Stimulated activated CD4-positive, alpha-beta T cell treated with anti-CD3 and anti-CD28 coated beads, Interleukin-12 subunit alpha, Interleukin-12 subunit beta, amount 100 ng/mL, for 24 hours (primary cell): ENCODE results near the gene HNF1A.

Experiments
- DNase-seq, 2 experiments: peaks; one replicate each; pipeline ENCODE4 v3.0.0-alpha.2; 2020; ENCODE audit warnings: low read depth in 2 of 2

The HNF1A gene

DNA sequence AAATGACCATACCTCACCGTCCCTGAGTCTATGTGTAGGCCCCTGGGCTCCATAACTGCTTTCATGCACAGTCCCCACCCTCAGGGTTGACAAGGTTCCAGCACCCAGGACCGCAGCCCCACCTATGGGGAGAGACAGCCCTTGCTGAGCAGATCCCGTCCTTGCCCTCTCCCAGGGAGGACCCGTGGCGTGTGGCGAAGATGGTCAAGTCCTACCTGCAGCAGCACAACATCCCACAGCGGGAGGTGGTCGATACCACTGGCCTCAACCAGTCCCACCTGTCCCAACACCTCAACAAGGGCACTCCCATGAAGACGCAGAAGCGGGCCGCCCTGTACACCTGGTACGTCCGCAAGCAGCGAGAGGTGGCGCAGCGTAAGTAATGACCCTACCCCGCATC lies 10.3 kb downstream of the HNF1A start:
- DNase-seq: no peak

GRCh38 chr12:120989687-120990086 lies 11.3 kb downstream of the HNF1A start:
- no peak for DNase-seq

DNA sequence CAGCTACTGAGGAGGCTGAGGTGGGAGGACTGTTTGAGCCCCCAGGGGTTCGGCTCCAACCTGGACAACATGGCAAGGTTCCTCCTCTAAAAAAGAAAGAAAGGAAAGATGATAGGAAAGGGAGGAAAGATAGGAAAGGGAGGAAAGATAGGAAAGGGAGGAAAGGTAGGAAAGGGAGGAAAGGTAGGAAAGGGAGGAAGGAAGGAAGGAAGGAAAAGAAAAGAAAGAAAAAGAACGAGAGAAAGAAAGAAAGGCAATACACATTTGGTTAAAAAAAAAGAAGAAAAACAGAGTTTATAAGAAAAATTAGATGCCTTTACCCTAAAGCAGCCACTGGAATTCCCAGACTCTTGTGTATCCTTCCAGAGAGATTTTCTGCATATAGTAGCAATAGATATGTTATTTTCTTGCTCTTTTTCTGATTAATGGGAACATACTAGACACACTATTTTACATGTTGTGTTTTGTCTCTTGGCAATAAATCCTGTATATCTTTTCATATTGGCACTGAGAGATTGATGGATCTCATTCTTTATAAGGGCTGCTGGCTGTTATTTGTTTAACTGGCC lies 12.2 kb downstream of the HNF1A start:
- no peak for DNase-seq

DNA sequence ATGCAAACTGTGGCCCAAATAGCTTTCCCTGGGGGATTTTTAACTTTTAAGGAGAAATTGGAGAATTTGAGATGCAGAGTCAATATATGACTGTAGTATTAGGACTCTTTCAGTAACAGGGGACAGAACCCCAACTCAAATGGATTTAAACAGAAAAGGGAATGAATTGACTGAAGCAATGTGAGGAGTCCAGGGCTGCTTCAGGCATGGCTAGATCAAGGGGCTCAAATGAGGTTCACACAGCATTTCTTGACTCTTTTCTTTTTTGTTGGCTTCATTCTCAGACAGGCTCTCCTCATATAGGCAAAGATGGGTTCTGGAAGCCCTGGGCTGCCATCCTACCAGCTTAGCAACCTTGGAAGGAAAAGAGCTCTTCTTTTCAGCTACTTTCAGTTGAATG lies 13.6 kb downstream of the HNF1A start:
- no peak for DNase-seq

- DNase-seq: no peak
Measured at GRCh38 chr12:120992989-120993388, 14.6 kb downstream of the HNF1A start.

DNA sequence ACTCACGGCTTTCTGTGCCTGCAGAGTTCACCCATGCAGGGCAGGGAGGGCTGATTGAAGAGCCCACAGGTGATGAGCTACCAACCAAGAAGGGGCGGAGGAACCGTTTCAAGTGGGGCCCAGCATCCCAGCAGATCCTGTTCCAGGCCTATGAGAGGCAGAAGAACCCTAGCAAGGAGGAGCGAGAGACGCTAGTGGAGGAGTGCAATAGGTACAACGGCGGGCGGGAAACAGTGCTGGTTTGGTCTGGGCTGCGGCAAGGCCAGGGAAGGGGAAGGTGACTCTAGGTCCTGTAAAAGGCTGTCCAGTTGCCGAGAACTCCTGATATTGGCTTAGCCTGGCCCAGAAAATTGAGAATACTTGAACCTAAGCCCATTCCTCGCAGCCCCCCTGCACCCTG lies 15.2 kb downstream of the HNF1A start:
- no peak for DNase-seq

GRCh38 chr12:120994059-120994458 lies 15.7 kb downstream of the HNF1A start:
- no peak for DNase-seq

GRCh38 chr12:120994589-120995337 lies 16.4 kb downstream of the HNF1A start:
- no peak for DNase-seq

DNA sequence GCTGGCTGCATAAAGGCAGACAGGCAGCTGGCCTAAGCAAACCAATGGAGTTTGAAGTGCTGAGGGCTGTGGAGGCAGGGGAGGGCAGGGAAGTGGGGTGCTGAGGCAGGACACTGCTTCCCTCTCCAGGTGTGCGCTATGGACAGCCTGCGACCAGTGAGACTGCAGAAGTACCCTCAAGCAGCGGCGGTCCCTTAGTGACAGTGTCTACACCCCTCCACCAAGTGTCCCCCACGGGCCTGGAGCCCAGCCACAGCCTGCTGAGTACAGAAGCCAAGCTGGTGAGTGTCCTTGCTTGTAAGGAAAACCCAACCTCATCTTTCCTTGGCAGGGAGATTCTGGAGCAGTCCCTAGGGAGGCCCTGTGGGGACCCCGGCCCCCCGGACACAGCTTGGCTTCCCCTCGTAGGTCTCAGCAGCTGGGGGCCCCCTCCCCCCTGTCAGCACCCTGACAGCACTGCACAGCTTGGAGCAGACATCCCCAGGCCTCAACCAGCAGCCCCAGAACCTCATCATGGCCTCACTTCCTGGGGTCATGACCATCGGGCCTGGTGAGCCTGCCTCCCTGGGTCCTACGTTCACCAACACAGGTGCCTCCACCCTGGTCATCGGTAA lies 17.9 kb downstream of the HNF1A start:
- no peak for DNase-seq

- no peak for DNase-seq
Measured at GRCh38 chr12:120997448-120997847, 19.1 kb downstream of the HNF1A start.

DNA sequence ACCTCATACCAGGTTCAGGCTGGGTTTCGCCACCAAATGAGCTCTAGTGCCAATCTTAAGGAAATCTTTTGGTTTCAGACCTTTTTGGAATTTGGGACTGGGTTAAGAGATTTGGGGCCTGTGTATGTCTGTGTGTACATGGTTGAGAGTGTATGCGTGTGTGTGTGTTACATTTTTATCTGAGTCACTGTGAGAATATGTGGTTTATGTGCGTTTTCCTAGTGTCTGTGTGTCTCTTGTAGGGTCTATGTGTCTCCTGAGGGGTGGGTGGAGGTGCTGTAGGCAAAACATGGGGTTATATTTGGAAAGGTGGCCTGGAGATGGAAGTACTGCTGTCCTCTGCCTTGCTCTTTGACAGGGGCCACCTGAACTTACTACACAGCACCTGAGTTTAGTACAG lies 20.1 kb downstream of the HNF1A start:
- DNase-seq: no peak

GRCh38 chr12:120999191-121000120 lies 21.1 kb downstream of the HNF1A start:
- DNase-seq: no peak

DNA sequence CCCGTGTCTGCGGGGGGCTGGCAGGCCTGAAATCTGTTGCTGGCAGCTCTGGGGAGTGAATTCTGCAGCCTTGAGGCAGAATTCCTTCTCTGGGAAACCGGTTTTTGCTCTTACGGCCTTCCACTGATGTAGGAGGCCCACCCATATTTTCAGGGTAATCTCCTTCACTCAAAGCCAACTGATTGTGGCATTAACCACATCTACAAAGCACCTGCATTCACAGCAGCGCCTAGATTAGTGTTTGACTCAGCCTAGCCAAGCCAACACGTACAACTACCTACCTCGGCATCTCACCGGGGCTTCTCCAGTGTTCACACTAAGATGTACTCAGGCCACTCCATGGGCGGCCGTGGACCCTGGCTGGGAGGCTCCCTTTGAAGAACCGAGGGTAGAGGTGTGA lies 22.2 kb downstream of the HNF1A start:
- DNase-seq: no peak

GRCh38 chr12:121001060-121001459 lies 22.7 kb downstream of the HNF1A start:
- no peak for DNase-seq

DNA sequence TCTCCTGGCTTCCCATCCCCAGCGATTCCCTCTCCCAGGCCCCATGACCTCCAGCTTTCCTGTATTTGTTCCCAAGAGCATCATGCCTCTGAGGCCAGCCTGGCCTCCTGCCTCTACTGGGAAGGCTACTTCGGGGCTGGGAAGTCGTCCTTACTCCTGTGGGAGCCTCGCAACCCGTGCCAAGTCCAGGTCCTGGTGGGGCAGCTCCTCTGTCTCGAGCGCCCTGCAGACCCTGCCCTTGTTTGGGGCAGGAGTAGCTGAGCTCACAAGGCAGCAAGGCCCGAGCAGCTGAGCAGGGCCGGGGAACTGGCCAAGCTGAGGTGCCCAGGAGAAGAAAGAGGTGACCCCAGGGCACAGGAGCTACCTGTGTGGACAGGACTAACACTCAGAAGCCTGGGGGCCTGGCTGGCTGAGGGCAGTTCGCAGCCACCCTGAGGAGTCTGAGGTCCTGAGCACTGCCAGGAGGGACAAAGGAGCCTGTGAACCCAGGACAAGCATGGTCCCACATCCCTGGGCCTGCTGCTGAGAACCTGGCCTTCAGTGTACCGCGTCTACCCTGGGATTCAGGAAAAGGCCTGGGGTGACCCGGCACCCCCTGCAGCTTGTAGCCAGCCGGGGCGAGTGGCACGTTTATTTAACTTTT lies 23.6 kb downstream of the HNF1A start:
- no peak for DNase-seq

DNA sequence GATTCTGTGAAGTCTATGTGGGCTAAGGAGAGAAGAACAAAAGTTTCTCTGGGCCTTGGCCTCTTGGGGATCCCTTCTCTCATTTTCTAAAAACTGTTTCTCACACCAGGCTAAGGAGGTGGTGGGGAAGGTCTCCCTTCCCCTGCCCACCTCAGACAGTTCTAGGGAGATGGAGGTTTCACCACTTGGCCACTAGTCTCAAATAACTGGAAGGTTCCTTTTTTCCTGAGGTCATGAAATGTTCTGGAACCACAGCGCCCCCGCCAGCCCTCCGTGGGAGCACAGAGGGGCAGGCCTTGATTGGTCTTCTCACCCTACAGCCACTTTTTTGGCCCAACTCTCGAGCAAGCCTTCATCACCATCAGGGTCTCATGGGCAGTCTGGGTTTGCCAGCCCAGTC lies 25.3 kb downstream of the HNF1A start:
- DNase-seq: no peak

DNA sequence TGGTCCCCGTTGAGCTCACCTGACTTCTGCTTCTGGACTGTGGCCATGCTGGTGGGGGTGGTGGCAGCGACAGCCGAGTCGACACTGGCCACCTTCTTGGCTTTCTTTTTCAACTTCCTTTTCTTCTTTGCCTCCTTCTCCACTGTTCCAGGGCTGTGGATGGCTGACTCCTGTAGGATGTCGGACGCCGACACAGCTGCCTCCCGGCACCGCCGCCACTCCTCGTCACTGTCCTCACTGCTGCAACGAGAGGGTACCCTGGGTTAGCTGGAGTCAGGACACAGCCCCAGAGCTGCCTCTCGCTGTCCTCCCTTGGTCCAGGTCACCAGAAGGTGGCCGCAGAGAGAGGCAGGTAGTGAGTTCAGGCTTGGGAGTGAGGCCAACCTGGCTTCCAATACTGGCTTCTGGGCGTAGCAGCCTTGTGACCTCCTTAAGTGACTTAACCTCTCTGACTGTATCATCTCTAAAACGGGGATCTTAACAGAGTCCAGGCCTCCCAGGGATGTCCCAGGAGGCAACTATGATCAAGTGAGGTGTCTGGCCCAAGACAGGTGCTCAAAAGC lies 26.0 kb downstream of the HNF1A start:
- DNase-seq: no peak

GRCh38 chr12:121005346-121005815 lies 27.0 kb downstream of the HNF1A start:
- peak in 1 of 2 experiments; percentile 34 for DNase-seq

- DNase-seq: no peak
Measured at GRCh38 chr12:121008347-121009098, 30.2 kb downstream of the HNF1A start.

DNA sequence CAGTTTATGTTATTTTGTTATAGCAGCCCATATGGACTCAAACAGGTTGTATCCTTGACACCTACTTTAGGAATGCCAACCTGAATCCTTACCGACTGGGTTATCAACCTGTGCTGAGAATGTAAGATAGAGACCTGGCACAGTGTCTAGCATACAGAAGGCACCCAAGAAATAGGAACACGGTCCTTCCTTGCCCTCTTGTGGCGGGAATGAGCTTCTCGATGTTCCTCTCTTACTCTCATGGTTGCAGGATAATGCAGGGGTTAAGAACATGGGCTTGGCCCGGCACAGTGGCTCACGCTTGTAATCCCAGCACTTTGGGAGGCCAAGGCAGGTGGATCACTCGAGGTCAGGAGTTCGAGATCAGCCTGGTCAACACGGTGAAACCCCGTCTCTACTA lies 31.4 kb downstream of the HNF1A start:
- no peak for DNase-seq

DNA sequence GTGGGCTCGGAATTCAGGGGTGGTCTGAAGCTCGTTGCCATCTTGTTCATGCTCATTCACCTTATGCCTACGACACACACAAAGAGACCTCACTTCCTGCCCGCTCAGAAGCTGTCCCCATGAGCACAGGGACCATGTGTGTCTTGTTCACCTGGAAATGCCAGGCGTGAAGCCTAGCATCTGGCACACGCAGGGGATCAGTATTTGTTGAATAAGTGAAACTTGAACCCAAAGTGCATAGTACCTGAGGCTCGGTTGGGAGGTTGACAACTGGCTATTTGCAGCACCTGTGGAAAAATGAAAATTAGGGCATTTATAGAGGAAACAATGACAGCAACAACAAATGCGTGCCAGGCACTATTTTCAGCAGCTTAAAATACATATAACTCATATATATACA lies 32.5 kb downstream of the HNF1A start:
- DNase-seq: no peak
